Osteoblast (primary cell): ENCODE data around the gene CYP2A6. TPM values are rescaled to one million over a fixed set of nuclear protein-coding genes. Genes with fewer than 3 reads are reported as not detected.

ENCODE experiments used
- DNase-seq: peaks from one replicate; pipeline ENCODE4 v3.0.0; 2011; ENCODE audit warnings: low spot score, mixed read lengths; ENCODE audit not compliant: insufficient read length; ENCODE audit errors: missing footprints
- H2AFZ ChIP-seq: 2 replicates; pipeline ENCODE4 v1.6.0; 2011; ENCODE audit warnings: mild to moderate bottlenecking, low read length
- H3K27ac ChIP-seq: 2 replicates; pipeline ENCODE4 v1.5.1; 2011; ENCODE audit warnings: mild to moderate bottlenecking, low read depth, low read length, moderate library complexity
- H3K27me3 ChIP-seq: 2 replicates; pipeline ENCODE4 v1.6.0; 2012; ENCODE audit warnings: mild to moderate bottlenecking, control low read depth, inconsistent platforms, low read length, moderate library complexity; ENCODE audit not compliant: insufficient read depth
- H3K36me3 ChIP-seq: 2 replicates; pipeline ENCODE4 v1.5.1; 2011; ENCODE audit warnings: mild to moderate bottlenecking, low read length, control low read depth, moderate library complexity; ENCODE audit not compliant: insufficient read depth
- H3K4me1 ChIP-seq: 2 replicates; pipeline ENCODE4 v1.5.1; 2011; ENCODE audit warnings: mild to moderate bottlenecking, low read length, control low read depth, moderate library complexity; ENCODE audit not compliant: insufficient read depth
- H3K4me2 ChIP-seq: 2 replicates; pipeline ENCODE4 v1.6.0; 2011; ENCODE audit warnings: mild to moderate bottlenecking, low read length; ENCODE audit not compliant: insufficient read depth
- H3K4me3 ChIP-seq: fragments of 200-600 bp; sonication (generic); 3 replicates; pipeline ENCODE4 v1.5.1; 2012; ENCODE audit warnings: mild to moderate bottlenecking, low read length, inconsistent platforms; ENCODE audit not compliant: insufficient read depth
- H3K79me2 ChIP-seq: 2 replicates; pipeline ENCODE4 v1.6.0; 2012; ENCODE audit warnings: mild to moderate bottlenecking, low read length, control low read depth, inconsistent platforms; ENCODE audit not compliant: insufficient read depth
- H3K9me3 ChIP-seq: 2 replicates; pipeline ENCODE4 v1.5.1; 2011; ENCODE audit warnings: low read depth, low read length, control low read depth
- H4K20me1 ChIP-seq: 2 replicates; pipeline ENCODE4 v1.6.0; 2012; ENCODE audit warnings: mild to moderate bottlenecking, low read length, control low read depth; ENCODE audit not compliant: insufficient read depth
- CTCF ChIP-seq: IDR thresholded peaks from 2 replicates; pipeline ENCODE4 v1.5.1; 2011; ENCODE audit warnings: mild to moderate bottlenecking, low read depth, low read length, moderate library complexity; ENCODE audit errors: extremely low read depth
- total RNA-seq: library from RNA; depleted of rRNA; stranded (reverse); fragments of >200 nt; gene quantifications from 2 replicates; pipeline ENCODE4 v1.2.3, GENCODE V29; 2012

Gene CYP2A6
- total RNA-seq, 1 donor = not detected

GRCh38 chr19:40801426-40802299 lies 48.6 kb downstream of the CYP2A6 start:
- peak overlapping the region; percentile 45 for H3K27ac ChIP-seq
- peaks cover 76% of the 10 kb centered on the region for H3K79me2 ChIP-seq
- peak overlapping the region; percentile 88 for H3K4me3 ChIP-seq
- H3K9me3 ChIP-seq = no peaks in the 10 kb centered on the region
- DNase-seq = peak; percentile 83
- H3K36me3 ChIP-seq = peaks cover 36% of the 10 kb centered on the region
- TF ChIP-seq CTCF = no peak
- peaks cover 69% of the 10 kb centered on the region for H4K20me1 ChIP-seq
- H2AFZ ChIP-seq = no peak overlapping the region
- H3K4me2 ChIP-seq = peak overlapping the region; percentile 94
- peaks cover 49% of the 10 kb centered on the region for H3K4me1 ChIP-seq
- no peaks in the 10 kb centered on the region for H3K27me3 ChIP-seq

- peaks cover 62% of the 10 kb centered on the region for H4K20me1 ChIP-seq
- no peak overlapping the region for H3K27ac ChIP-seq
- H3K9me3 ChIP-seq = no peaks in the 10 kb centered on the region
- peaks cover 36% of the 10 kb centered on the region for H3K36me3 ChIP-seq
- no peak overlapping the region for H2AFZ ChIP-seq
- TF ChIP-seq CTCF = no peak
- H3K4me1 ChIP-seq = peaks cover 43% of the 10 kb centered on the region
- peak overlapping the region; percentile 88 for H3K4me3 ChIP-seq
- no peak for DNase-seq
- H3K79me2 ChIP-seq = peaks cover 69% of the 10 kb centered on the region
- H3K4me2 ChIP-seq = peak overlapping the region; percentile 94
- no peaks in the 10 kb centered on the region for H3K27me3 ChIP-seq
Observed at GRCh38 chr19:40800997-40801377, 49.3 kb downstream of the CYP2A6 start.

GRCh38 chr19:40800339-40800996 lies 49.8 kb downstream of the CYP2A6 start:
- Histone ChIP-seq H3K79me2 (peaks cover 64% of the 10 kb centered on the region), H3K4me2 (peak overlapping the region; percentile 94), H3K4me1 (peaks cover 41% of the 10 kb centered on the region), H3K4me3 (peak overlapping the region; percentile 88), H3K36me3 (peaks cover 36% of the 10 kb centered on the region), H3K27ac (peak overlapping the region; percentile 45), H4K20me1 (peaks cover 57% of the 10 kb centered on the region), H3K9me3 (no peaks in the 10 kb centered on the region), H3K27me3 (no peaks in the 10 kb centered on the region), H2AFZ (no peak overlapping the region)
- DNase-seq = peak; percentile 25
- no peak for TF ChIP-seq CTCF
